ENCODE data around the gene FFAR3.

Gene FFAR3, protein sequence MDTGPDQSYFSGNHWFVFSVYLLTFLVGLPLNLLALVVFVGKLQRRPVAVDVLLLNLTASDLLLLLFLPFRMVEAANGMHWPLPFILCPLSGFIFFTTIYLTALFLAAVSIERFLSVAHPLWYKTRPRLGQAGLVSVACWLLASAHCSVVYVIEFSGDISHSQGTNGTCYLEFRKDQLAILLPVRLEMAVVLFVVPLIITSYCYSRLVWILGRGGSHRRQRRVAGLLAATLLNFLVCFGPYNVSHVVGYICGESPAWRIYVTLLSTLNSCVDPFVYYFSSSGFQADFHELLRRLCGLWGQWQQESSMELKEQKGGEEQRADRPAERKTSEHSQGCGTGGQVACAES

DNA sequence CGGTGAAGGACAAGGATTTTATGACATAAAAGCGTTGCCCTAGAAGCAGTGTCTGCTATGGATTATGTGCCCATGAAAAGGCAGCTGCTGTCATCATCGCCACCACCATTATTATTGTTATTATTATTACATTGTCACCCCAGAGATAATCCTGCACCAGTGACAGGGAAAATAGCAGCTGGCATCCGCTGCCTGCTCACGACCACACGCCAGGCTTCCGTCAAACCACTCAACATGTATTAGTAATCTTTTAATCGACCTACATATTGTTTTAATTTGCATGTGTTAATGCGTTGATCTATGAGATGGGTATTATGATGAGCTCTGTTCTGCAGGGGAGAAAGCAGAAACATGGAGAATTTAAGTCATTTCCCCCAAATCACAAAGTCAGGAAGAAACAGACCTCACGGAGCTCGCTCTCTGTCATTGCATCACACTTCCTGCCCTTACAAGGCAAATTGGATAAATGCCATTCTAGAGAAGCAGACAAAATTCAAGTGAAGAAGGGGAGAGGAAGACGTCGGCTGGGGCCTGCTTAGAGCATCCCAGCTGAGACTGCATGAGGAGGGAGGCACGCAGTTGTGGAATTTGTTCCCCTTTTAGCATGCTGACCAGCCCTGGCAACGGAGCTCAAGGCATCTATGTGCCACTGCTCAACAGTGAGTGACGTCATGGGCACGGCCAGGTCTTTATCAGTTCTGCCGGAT, at the start of gene FFAR3:
Gene FFAR3, plus strand, starts transcription at position 594 of the 707 bp plus-strand sequence. CDS start 431 bp downstream, outside the sequence.
- H3K27ac ChIP-seq (ENCODE audit: low read depth, low read length, poor library complexity, severe bottlenecking): no peak within 1 kb of the TSS
- H3K4me1 ChIP-seq (ENCODE audit: insufficient read depth, low read length, severe bottlenecking): no peaks in the 10 kb centered on the region
- H3F3A ChIP-seq (ENCODE audit: insufficient read depth, low read length): no peaks in the 10 kb centered on the region
- H3K9ac ChIP-seq (ENCODE audit: low read length): no peak within 1 kb of the TSS
- no peaks in the 10 kb centered on the region for H3K36me3 ChIP-seq (ENCODE audit: insufficient read depth, low read length)
- TF ChIP-seq, protein P1, sequence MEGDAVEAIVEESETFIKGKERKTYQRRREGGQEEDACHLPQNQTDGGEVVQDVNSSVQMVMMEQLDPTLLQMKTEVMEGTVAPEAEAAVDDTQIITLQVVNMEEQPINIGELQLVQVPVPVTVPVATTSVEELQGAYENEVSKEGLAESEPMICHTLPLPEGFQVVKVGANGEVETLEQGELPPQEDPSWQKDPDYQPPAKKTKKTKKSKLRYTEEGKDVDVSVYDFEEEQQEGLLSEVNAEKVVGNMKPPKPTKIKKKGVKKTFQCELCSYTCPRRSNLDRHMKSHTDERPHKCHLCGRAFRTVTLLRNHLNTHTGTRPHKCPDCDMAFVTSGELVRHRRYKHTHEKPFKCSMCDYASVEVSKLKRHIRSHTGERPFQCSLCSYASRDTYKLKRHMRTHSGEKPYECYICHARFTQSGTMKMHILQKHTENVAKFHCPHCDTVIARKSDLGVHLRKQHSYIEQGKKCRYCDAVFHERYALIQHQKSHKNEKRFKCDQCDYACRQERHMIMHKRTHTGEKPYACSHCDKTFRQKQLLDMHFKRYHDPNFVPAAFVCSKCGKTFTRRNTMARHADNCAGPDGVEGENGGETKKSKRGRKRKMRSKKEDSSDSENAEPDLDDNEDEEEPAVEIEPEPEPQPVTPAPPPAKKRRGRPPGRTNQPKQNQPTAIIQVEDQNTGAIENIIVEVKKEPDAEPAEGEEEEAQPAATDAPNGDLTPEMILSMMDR (IDR thresholded peaks at IDR 0.05; ENCODE audit: low read length): no peak
- no peak for TF ChIP-seq EZH2 (IDR thresholded peaks at IDR 0.05; ENCODE audit: borderline replicate concordance, low read length)
- H2AFZ ChIP-seq (ENCODE audit: low read length): no peak within 1 kb of the TSS
- H3K27me3 ChIP-seq (ENCODE audit: insufficient read depth, low read length): no peaks in the 10 kb centered on the region
- H3K9me3 ChIP-seq (ENCODE audit: low read length): no peaks in the 10 kb centered on the region
- no peak within 1 kb of the TSS for H3K4me3 ChIP-seq (ENCODE audit: low read depth, low read length, poor library complexity, severe bottlenecking)
- no peaks in the 10 kb centered on the region for H3K9me2 ChIP-seq (ENCODE audit: low read depth, low read length)
- no peak within 1 kb of the TSS for H3K4me2 ChIP-seq (ENCODE audit: low read length)
- H3K79me2 ChIP-seq (ENCODE audit: insufficient read depth, low read length): no peaks in the 10 kb centered on the region
- H4K20me1 ChIP-seq (ENCODE audit: insufficient read depth, low read length): no peaks in the 10 kb centered on the region

DNA sequence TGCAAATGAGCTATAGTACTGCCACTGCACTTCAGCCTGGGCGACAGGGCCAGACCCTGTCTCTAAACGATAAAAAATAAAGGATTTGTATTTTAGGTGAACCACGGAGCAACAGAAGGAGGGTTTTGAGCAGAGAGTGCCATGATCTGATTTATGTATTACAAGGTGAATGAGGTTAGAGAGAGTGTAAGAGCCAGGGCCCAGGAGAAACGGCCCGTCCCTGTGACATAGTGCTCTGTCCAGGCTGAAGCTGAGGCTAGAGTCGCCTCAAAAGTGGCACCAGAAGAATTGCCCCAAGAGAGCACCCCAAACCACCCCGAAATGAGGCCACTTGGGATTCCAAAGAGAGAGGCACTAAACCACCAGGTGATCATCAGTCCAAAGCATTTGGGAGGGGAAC, 49.4 kb upstream of the FFAR3 start:
- Histone ChIP-seq H3K9me2 (ENCODE audit: low read depth, low read length) (no peaks in the 10 kb centered on the region), H3K27ac (ENCODE audit: low read depth, low read length, poor library complexity, severe bottlenecking) (no peak overlapping the region), H3K9me3 (ENCODE audit: low read length) (no peaks in the 10 kb centered on the region), H4K20me1 (ENCODE audit: insufficient read depth, low read length) (no peaks in the 10 kb centered on the region), H3K9ac (ENCODE audit: low read length) (no peak overlapping the region), H3K4me3 (ENCODE audit: low read depth, low read length, poor library complexity, severe bottlenecking) (no peak overlapping the region), H3K27me3 (ENCODE audit: insufficient read depth, low read length) (no peaks in the 10 kb centered on the region), H3K79me2 (ENCODE audit: insufficient read depth, low read length) (no peaks in the 10 kb centered on the region), H3F3A (ENCODE audit: insufficient read depth, low read length) (no peaks in the 10 kb centered on the region), H3K4me2 (ENCODE audit: low read length) (no peak overlapping the region), H3K36me3 (ENCODE audit: insufficient read depth, low read length) (no peaks in the 10 kb centered on the region), H2AFZ (ENCODE audit: low read length) (no peak overlapping the region), H3K4me1 (ENCODE audit: insufficient read depth, low read length, severe bottlenecking) (peaks cover 14% of the 10 kb centered on the region)
- no peak for TF ChIP-seq EZH2 (IDR thresholded peaks at IDR 0.05; ENCODE audit: borderline replicate concordance, low read length)
- TF ChIP-seq, protein P1 (IDR thresholded peaks at IDR 0.05; ENCODE audit: low read length): no peak

DNA sequence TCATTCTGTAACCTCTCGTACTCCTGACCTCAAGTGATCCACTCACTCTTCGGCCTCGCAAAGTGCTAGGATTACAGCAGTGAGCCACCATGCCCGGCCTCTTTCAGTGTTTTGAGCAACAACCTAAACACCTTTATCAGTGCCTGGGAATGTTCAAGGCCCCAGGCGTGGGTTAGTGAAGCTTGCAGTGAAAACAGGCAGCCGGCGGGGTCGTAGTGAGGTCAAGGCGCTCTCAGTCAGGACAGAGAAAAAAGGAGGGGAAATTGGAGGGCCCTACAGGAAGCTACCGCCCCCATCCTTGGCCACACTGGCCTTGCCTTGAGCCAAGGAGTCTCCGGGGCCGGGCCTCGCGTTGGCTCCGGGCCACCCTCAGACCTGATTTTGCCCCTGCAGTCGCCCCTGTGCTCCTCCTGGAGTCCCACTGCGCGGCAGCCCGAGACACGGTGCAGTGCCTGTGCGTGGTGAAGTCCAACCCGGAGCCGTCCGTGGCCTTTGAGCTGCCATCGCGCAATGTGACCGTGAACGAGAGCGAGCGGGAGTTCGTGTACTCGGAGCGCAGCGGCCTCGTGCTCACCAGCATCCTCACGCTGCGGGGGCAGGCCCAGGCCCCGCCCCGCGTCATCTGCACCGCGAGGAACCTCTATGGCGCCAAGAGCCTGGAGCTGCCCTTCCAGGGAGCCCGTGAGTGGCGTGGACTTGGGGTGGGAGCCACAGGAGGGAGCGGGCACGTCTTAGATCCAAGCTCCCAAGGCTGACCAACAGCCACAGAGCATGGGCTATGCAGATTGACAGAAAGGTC, 48.6 kb upstream of the FFAR3 start:
- no peaks in the 10 kb centered on the region for H3K27me3 ChIP-seq (ENCODE audit: insufficient read depth, low read length)
- H2AFZ ChIP-seq (ENCODE audit: low read length): no peak overlapping the region
- H3K9ac ChIP-seq (ENCODE audit: low read length): no peak overlapping the region
- no peaks in the 10 kb centered on the region for H3K9me3 ChIP-seq (ENCODE audit: low read length)
- H3K4me2 ChIP-seq (ENCODE audit: low read length): no peak overlapping the region
- H3K4me3 ChIP-seq (ENCODE audit: low read depth, low read length, poor library complexity, severe bottlenecking): no peak overlapping the region
- no peak overlapping the region for H3K27ac ChIP-seq (ENCODE audit: low read depth, low read length, poor library complexity, severe bottlenecking)
- no peaks in the 10 kb centered on the region for H3F3A ChIP-seq (ENCODE audit: insufficient read depth, low read length)
- H3K36me3 ChIP-seq (ENCODE audit: insufficient read depth, low read length): no peaks in the 10 kb centered on the region
- H3K4me1 ChIP-seq (ENCODE audit: insufficient read depth, low read length, severe bottlenecking): peaks cover 14% of the 10 kb centered on the region
- no peaks in the 10 kb centered on the region for H3K79me2 ChIP-seq (ENCODE audit: insufficient read depth, low read length)
- no peaks in the 10 kb centered on the region for H4K20me1 ChIP-seq (ENCODE audit: insufficient read depth, low read length)
- no peaks in the 10 kb centered on the region for H3K9me2 ChIP-seq (ENCODE audit: low read depth, low read length)
- TF ChIP-seq, protein P1 (IDR thresholded peaks at IDR 0.05; ENCODE audit: low read length): no peak
- no peak for TF ChIP-seq EZH2 (IDR thresholded peaks at IDR 0.05; ENCODE audit: borderline replicate concordance, low read length)

Data from OCI-LY1 (cell line).